GM19438 (cell line): Measurements from ENCODE around the gene ZC3H18.

Experiments used
- ATAC-seq: cut with Tn5 transposase; IDR thresholded peaks from one replicate; pipeline ENCODE4 v1.9.1; 2021; ENCODE audit warnings: low read depth; ENCODE audit not compliant: unreplicated experiment

Gene ZC3H18

DNA sequence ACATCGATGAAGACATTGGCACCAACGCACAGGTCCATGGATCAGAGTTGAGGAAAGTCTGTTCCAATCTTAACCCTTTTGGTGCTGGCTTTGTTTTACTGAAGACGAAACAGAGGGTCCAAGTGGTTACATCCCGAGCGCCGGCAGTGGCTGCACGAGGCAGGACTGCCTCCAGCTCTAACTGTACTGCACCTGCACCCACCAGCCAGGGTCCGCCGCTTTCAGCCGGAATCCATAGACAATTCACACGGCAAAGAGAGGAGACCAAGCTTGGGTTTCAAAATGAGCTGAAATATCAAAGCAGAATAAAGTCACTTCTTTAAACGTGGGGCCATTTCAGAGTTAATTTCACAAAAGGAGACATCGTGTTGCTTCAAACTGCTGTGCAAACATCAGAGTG, 21.2 kb upstream of the ZC3H18 start:
- no peak for ATAC-seq

DNA sequence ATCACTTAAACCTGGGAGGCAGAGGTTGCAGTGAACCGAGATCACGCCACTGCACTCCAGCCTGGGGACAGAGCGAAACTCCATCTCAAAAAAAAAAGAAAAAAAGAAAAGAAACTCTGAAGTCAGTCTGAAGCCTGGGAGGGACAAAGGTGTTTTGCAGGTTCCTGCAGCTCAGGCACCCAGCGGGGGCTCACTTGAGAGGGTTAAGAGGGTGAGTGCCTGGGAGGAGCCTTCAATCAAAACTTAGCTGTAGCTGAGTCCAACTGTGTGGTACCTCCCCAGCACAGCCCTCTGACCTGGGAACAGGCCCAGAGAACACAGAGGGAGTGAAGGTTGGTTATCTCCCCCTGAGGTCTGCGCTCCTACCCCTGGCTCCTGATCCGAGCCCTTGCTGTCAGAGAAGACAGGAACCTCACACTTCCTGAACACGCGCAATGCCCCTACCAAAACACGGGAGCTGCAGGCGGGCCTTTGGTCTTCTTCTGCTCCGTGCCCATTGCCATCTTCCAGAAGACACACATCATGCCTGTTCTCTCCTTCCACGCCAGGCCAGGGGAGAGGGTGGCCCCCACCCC, 20.4 kb upstream of the ZC3H18 start:
- no peak for ATAC-seq

DNA sequence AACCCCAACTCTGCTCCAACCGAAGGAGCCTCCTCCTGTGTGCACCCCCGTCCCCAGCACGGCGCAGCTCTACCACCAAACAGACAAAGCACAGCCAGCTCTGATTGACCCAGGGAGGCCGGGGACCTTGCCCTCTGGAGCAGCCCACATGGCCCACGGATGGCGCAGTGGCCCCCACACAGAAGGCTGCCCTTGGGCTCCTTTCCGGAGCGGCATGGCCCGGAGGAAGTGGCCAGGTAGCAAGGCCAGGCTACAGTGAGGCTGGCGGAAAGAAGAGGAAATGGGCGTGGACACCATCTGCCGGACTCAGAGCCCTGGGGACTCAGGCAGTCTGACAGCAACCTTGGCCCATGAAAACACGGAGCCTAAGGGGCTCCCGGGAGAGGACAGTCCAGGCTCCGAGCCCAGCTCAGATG, 19.9 kb upstream of the ZC3H18 start:
- no peak for ATAC-seq

DNA sequence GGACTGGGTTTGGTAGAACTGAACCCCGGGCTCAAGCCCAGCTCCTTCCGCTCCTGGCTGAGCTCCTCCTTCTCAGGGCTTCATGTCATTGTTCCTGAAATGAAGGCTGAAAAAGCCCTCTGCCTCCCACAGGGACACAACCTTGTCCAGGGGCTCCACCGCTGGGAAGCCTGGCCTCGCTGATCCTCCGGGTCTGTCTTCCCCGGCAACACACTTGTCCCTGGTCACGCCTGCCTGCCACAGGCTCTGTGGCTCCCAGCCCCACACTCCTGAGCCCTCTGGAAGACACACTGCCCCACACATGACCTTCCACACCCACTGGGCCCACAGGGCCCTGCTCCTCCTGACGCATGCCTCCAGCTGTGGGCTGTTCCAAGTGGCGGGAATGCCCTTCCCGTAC, 18.0 kb upstream of the ZC3H18 start:
- ATAC-seq, result no peak

DNA sequence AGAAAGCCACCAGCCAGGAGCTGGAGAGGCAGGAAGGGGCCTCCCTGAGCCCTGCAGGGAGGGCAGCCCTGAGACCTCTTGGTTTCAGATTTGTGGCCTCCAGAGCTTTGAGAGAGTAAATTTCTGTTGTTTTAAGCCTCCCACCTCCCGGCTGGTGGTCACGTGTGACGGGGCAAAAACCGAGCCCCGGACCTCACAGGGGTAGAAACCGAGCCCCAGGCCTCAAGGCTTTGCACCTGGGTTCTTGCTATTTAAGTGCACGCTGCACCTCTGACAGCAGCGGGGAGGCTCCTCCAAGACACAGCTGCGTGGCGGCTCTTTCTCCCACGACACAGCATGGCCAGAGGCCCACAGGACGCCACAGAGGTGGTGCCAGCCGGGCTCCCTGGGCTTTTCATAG, 17.4 kb upstream of the ZC3H18 start:
- peak; percentile 74 for ATAC-seq

DNA sequence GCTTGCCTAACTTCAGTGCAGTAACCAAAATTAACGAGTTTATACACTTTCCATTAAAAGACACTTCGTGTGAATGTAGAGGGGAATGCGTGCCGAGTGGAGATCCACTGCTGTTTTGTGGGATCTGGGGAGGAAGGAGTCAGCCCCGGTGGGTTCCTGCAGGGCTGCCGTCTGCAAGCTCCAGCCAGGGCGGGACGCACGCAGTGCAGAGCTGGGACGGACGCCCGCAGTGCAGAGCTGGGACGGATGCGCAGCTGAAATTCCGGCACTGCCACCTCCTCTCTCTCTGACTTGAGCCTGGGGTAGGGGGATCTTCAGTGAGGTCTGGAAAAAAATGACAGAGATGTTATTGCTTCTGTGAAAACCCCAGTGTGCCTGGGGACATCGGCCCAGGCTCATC, 16.5 kb upstream of the ZC3H18 start:
- ATAC-seq, result no peak

DNA sequence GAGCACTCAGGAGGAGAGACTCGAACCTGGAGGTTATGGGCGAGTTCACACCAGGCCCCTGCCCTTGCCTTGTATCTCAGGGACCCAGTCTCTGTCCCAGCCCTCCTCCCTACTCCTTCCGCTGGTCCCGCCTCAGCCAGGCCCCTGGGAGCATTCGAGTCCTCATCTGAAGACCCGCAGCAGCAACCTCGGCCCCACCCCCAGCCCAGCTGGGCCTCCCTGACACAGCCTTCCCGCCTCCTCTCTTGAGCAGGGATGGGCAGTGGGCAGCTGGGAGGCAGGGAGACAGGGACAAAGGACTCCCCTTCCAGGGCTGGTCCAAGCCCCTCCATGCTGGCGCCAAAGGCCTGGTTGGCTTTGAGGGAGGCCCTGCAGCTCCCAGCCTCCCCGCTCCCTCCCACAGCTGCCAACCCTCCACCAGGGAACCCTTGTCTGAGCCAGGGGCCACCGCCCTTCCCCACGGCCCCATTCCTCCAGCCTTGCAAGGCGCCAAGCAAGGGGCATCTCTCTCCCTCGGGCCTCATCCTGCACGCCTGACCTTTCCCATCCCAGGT, 15.4 kb upstream of the ZC3H18 start:
- no peak for ATAC-seq

DNA sequence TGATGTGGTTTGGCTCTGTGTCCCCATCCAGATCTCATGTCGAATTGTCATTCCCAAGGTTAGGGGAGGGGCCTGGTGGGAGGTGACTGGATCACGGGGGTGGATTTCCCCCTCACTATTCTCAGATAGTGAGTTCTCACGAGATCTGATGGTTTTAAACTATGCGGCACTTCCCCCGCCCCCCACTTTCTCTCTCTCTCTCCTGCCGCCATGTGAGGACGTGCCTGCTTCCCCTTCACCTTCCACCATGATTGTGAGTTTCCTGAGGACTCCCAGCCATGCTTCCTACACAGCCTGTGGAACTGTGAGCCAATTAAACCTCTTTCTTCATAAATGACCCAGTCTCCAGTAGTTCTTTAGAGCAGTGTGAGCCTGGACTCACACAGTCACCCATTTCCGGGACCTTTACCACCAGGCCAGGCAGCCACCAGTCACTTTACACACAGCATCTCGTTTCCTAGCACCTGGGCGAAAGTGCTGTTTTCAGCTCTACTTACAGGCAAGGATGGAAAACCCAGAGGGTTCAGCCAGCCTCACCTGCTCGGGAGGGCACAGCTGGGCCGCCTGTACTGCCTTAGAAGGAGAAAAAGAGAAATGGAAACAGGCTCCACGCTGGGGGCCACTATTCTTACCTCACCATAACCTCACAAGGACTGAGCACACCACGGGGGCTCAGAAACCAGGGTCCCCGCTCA, 13.8 kb upstream of the ZC3H18 start:
- ATAC-seq, result no peak

DNA sequence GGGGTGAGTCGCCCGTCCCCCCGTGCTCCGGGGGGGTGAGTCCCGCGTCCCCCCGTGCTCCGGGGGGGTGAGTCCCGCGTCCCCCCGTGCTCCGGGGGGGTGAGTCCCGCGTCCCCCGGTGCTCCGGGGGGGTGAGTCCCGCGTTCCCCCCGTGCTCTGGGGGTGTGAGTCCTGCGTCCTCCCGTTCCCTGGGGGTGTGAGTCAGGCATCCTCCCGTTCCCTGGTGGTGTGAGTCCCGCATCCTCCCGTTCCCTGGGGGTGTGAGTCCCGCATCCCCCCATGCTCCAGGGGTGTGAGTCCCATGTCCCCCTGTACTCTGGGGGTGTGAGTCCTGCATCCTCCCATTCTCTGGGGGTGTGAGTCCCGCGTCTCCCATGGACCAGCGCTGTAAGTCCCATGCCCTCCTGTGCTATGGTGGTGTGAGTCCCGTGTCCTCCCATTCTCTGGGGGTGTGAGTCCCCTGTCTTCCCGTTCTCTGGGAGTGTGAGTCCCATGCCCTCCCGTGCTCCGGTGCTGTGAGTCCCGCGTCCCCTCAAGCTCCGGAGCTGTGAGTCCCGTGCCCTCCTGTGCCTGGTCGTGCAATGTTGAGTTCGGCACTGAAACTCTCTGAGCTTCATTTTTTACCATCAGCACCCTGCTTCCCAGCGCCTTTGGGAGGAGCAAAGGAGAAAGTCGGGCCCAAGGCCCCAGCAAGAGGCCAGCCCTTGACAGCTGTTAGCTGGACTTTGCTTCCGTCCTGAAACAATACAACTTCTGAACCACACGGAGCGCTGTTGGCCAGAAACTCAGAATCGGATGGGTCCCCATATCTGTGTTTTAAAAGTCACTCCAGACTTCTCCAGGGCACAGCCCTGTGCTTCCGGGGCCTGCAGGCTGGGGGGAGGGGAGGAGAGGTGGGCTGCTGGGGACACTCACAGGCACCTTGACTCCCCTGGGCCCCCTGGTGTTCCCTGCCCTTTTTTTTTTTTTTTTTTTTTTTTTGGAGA, 11.5 kb upstream of the ZC3H18 start:
- no peak for ATAC-seq

DNA sequence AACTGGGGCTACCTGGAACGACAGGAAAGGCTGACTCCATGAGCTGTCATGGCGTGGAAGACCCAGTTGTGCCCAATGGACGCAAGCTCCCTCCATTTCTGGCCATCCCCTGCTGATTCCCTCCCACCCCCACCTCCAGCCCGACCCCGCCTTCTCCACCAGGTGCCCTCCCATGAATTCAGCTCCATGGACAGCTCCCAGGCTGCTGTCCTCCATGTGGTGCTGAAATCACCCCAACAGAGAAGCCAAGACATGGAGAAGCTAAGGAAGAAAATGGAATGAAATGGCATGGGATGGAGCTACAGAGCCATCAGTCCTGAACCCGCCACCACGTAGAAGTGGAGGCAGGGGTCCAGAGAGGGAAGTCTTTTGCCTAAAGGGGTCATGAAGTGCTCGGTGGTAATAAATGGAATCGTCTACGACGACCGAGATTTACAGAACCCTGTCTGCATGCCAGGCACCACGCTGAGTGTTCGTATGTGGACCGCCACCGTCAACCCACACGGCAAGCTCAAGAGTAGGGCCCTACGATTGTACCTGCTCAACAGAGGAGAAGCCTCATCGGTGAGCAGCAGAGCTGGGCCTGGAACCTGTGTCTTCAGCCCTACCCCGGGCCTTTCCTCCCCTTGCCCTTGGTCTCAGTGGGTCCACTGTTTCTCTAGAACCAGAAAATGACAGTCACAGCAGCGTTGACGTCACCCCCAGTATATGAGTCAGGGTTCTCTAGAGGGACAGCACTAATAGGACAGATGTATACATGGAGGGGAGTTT, 9.3 kb upstream of the ZC3H18 start:
- ATAC-seq, result no peak

DNA sequence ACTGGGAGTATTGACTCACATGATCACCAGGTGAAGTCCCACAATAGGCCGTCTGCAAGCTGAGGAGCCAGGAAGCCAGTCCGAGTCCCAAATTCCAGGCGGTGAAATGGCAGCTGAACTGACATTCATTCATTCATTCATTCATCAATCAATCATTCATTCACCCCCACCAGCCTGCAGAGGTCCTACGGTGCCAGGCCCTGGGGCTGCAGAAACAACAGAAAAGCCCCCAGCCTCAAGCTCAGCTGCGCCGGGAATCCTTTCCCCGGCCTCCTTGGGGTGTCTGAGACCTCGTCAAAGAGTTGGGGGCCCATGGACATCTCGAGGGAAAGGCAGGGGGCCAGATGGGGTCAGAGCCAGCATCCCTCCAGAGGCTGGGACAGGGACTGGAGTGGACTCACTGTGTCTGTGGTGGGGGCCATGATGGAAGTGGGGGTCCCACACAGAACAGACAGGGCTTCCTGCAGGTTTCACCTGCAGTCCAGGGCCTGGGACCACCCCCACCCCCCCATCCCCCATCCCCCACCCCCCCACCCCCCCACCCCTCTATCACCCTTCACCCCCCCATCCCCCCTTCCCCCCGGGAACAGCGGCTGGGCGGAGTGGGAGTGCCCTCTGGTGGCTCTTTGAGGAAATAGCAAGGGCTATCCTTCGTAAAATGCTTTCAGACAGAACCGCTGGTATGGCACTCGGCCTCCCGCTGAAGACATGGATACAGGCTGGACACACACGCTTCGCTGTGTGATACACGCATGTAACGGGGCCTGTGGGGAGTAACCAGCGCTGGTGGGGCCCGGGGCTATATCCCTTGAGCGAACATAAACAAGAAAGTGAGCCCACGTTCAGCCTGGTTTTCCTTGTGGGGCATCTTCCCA, 8.5 kb upstream of the ZC3H18 start:
- ATAC-seq, result no peak

DNA sequence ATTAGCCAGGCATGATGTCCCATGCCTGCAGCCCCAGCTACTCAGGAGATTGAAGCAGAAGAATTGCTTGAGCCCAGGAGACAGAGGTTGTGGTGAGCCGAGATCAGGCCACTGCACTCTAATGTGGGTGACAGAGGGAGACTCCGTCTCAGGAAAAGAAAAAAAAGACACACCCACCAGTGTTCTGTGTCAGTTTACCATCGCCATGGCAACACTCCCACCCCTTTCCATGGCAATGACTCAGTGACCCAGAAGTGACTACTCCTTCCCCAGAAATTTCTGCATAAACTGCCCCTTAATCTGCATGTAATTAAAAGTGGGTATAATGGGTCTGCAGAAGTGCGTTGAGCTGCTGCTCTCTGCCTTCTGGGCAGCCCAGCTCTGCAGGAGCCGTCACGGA, 4.0 kb upstream of the ZC3H18 start:
- no peak for ATAC-seq

DNA sequence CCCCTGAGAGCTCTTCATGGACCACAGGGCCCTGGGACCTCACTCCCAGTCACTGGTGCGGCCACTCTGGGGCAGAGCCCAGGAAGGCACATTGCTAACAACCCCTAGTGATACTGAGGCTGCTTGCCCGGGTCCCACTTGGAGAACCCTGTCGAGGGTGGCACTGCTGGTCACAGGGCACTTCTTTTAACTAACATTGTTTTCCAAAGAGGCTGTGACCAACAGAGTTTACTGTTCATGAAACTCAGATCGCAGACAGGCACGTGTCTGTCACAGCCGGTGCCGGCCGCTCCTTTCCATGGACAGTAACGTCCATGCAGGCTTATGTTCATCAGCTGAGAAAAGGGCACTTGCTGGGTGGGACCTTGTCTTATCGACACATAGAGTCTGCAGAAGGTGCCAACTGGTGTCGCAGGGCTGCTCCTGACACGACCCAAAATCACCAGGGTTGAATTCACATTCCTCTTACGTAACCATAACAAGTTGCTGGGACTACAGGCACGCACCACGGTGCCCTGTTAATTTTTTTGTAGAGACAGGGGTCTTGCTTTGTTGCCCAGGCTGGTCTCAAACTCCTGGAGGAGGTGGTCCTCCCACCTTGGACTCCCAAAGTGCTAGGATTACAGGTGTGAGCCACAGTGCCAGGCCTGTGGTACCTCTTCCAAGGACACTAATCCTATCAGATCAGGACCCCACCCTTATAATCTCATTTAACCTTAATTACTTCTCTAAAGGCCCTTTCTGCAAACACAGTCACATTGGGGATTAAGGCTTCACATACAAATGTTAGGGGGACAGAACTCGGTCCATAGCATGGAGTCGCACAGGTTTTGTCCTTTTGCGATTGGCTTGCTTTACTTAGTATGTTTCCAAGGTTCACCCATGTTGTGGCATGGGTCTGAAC, 1.2 kb upstream of the ZC3H18 start:
- ATAC-seq, result no peak

DNA sequence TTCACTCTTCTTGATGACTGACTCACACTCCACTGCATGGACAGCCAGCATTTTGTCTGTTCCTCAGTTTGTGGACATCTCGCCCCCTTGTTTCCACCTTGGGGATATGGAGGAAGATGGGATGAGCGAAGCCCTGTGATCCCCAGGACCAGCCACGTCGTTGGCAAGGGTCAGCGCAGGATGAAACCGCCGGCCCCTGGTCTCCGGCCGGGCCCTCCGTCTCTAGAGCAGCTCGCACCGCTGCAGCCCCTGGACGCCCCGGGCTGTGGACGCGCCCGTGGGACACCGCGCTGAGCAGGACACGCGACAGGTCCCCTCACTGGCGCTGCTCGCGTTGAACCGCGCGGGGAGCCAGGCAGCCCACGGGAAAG, 604 bp upstream of the ZC3H18 start:
- ATAC-seq, result no peak

DNA sequence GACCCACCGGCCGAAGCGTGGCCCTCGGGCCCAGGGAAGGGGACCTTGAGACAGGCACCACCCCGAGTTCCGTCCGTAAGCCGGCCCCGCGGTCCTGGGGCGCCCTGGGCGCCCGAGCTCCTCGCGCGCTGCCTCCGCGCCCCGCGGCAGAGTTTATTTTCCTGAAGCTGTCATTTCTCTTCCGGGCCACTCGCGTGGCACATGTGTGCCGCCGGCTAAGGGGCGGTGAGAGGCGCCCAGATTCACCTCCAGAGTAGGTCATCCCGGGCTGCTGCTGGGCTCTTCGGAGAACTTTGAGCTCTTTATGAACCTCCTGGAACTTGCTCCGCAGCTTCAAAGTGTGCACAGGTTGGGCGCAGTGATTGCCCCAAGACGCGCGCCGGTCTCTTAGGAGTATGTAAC, 489 bp downstream of the ZC3H18 start:
- ATAC-seq, result peak; percentile 34

DNA sequence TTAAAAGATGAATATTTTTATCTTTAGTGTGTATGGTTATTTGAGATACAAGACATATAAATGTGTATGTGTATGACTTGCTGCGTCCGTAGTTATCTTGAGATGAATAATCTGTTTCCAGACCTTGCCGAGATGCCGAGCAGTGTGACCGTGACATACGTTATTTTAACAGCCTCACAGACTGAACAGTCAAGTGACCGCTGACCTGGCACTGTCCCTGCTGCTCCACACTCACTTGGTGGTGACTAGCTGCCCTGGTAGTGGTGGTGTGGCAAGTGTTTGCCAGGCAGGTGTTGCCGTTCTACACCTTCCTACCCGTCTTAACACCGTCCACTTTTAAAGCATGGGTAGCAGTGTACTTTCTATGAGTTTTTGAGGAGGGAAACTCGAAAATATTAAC, 5.0 kb downstream of the ZC3H18 start:
- ATAC-seq, result no peak

DNA sequence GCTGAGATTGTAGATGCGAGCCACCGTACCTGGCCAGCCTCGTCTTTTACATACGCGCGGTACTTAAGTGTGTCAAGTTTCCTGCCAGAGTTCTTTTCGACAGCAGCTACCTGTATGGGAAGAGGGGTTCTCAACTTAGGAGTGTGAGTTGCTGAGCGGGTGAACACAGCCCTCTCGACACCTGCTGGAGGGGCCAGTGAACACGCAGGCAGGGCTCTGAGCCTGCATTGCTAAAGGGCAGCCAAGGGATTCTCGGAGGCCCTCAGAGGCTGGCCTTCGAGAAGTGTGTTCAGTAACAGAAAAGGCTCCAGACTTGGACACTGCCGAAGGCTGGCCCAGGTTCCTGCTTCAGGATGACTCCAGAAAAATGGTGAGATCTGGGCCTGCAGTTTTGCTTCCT, 6.1 kb downstream of the ZC3H18 start:
- no peak for ATAC-seq

DNA sequence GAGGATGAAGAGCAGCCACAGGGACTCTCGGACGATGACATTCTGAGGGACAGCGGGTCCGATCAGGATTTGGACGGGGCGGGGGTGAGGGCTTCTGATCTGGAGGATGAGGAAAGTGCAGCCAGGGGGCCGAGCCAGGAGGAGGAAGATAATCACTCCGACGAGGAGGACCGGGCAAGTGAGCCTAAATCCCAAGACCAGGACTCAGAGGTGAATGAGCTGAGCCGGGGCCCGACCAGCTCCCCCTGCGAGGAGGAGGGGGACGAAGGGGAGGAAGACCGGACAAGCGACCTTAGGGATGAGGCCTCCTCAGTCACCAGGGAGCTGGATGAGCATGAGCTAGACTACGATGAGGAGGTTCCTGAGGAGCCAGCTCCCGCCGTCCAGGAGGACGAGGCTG, 7.0 kb downstream of the ZC3H18 start:
- ATAC-seq, result no peak
